ENCODE data around the gene SMTNL2.

Gene SMTNL2

DNA sequence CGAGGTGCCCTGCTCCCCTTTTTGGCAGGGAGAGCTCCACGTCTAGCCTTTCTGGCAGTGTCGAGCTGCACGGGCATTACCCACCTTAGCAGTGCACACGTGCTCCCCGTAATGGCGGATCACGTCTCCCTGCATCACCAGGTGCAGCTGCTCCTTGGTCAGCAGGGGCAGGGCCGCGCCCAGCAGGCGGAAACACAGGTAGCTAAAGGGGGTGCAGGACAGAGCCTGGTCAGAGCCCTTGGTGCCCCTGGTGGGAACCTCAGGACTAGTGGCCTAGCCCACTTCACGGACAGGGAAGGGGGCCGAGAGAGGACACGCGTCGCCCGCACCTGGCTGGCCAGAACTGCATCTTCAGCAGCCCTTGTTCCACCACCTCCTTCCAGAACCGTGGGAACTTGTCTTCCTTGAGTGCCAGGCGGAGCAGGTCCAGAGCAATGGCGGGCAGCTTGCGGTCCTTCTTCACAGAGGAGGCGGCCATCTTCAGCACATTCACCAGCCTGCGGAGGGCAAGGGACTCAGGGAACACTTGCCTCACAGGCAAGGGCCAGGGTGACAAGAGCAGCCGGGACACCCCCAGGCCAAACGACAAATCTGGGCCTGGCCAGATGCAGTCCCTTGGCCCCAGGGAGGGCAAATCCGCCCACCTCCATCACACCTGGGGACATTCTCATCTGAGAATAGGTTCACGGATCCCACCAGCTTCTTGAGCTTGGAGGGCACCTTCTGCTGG lies 32.4 kb upstream of the SMTNL2 start:
- H3K9me3 ChIP-seq (replicated peaks; ENCODE audit: insufficient read depth, low read length): no peaks in the 10 kb centered on the region
- no peaks in the 10 kb centered on the region for H3K27me3 ChIP-seq (replicated peaks; ENCODE audit: insufficient read depth, low read length)
- peaks cover 17% of the 10 kb centered on the region for H3K4me1 ChIP-seq (ENCODE audit: low read length)
- peaks cover 4% of the 10 kb centered on the region; the same call in 1 of the 2 replicates for H3F3A ChIP-seq (ENCODE audit: insufficient read depth, low read length)
- no peaks in the 10 kb centered on the region for H4K20me1 ChIP-seq (ENCODE audit: insufficient read depth, low read length)
- peaks cover 6% of the 10 kb centered on the region; the same call in 1 of the 2 replicates for H3K36me3 ChIP-seq (replicated peaks; ENCODE audit: insufficient read depth, low read length)
- peaks cover 47% of the 10 kb centered on the region for H3K79me2 ChIP-seq (ENCODE audit: low read length)
- H3K9ac ChIP-seq (ENCODE audit: low read length): no peak overlapping the region
- no peak overlapping the region for H2AFZ ChIP-seq (ENCODE audit: low read length)
- H3K4me3 ChIP-seq (ENCODE audit: low read length): no peak overlapping the region
- H3K9me2 ChIP-seq (replicated peaks; ENCODE audit: insufficient read depth, low read length): no peaks in the 10 kb centered on the region
- no peak for DNase-seq
- no peak for TF ChIP-seq EZH2 (optimal IDR thresholded peaks at IDR 0.05; ENCODE audit: low read depth, low read length)
- TF ChIP-seq EZH2phosphoT487 (IDR thresholded peaks at IDR 0.05; ENCODE audit: low read length): no peak
- TF ChIP-seq, protein P1, sequence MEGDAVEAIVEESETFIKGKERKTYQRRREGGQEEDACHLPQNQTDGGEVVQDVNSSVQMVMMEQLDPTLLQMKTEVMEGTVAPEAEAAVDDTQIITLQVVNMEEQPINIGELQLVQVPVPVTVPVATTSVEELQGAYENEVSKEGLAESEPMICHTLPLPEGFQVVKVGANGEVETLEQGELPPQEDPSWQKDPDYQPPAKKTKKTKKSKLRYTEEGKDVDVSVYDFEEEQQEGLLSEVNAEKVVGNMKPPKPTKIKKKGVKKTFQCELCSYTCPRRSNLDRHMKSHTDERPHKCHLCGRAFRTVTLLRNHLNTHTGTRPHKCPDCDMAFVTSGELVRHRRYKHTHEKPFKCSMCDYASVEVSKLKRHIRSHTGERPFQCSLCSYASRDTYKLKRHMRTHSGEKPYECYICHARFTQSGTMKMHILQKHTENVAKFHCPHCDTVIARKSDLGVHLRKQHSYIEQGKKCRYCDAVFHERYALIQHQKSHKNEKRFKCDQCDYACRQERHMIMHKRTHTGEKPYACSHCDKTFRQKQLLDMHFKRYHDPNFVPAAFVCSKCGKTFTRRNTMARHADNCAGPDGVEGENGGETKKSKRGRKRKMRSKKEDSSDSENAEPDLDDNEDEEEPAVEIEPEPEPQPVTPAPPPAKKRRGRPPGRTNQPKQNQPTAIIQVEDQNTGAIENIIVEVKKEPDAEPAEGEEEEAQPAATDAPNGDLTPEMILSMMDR (IDR thresholded peaks at IDR 0.05; ENCODE audit: low read length): no peak
- H3K27ac ChIP-seq (ENCODE audit: low read length): no peak overlapping the region
- H3K4me2 ChIP-seq (ENCODE audit: low read depth, low read length): no peak overlapping the region

DNA sequence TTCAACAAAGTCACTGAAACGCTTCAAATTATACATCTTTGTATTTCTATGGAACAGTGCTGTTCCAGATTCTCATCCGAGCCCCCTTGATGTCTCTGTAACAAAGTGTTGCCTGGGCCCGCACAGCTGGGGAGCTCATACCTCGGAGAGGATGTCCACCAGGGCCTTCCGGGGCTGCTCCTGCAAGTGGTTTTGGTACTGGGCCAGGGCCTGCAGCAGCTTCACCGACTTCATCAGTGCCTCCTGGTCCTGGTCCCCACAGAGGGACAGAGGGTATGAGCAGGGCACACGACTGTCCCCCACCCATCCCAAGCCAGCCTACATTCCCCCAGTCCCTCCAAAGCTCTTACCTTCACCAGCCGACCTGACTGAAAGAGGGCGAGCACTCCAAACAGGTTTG lies 30.7 kb upstream of the SMTNL2 start:
- Histone ChIP-seq H3K27me3 (replicated peaks; ENCODE audit: insufficient read depth, low read length) (no peaks in the 10 kb centered on the region), H4K20me1 (ENCODE audit: insufficient read depth, low read length) (no peaks in the 10 kb centered on the region), H2AFZ (ENCODE audit: low read length) (no peak overlapping the region), H3K79me2 (ENCODE audit: low read length) (peaks cover 47% of the 10 kb centered on the region), H3K4me3 (ENCODE audit: low read length) (peak overlapping the region; percentile 93), H3K27ac (ENCODE audit: low read length) (no peak overlapping the region), H3K4me2 (ENCODE audit: low read depth, low read length) (peak overlapping the region; percentile 99), H3K4me1 (ENCODE audit: low read length) (peaks cover 17% of the 10 kb centered on the region), H3K9ac (ENCODE audit: low read length) (peak overlapping the region; percentile 85; the same call in 1 of the 2 replicates), H3F3A (ENCODE audit: insufficient read depth, low read length) (peaks cover 4% of the 10 kb centered on the region; the same call in 1 of the 2 replicates), H3K9me3 (replicated peaks; ENCODE audit: insufficient read depth, low read length) (no peaks in the 10 kb centered on the region), H3K36me3 (replicated peaks; ENCODE audit: insufficient read depth, low read length) (peaks cover 6% of the 10 kb centered on the region; the same call in 1 of the 2 replicates), H3K9me2 (replicated peaks; ENCODE audit: insufficient read depth, low read length) (no peaks in the 10 kb centered on the region)
- TF ChIP-seq EZH2 (optimal IDR thresholded peaks at IDR 0.05; ENCODE audit: low read depth, low read length) (no peak), EZH2phosphoT487 (IDR thresholded peaks at IDR 0.05; ENCODE audit: low read length) (no peak)
- TF ChIP-seq, protein P1 (IDR thresholded peaks at IDR 0.05; ENCODE audit: low read length): no peak
- DNase-seq: peak; percentile 3

DNA sequence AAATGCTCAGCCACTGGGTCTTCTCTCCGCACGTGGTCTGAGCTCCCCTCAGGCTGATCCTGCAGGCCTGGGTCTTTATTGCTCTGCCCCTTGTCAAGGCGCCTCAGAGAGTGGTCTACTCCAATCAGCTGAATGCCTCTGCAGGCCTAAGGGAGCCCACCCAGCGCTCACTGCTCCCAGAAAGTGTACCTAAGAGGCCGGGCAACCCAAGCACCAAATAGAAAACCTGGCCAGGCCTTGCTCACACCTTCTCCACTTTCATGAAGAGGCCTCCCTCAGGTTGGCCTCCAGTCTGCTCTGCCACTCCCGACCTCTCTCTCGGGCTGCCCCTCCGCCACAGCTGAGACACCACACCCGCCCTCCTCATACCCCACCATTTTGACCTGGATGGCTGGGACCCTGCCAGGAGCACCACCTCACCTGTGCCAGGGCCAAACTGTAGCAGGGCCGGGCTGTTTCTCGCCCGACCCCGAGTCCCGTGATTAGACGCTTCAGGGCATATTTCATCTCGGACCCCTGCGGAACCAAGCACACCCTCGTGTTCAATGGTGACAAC lies 29.8 kb upstream of the SMTNL2 start:
- Histone ChIP-seq H3K9ac (ENCODE audit: low read length) (peak overlapping the region; percentile 85), H3K36me3 (replicated peaks; ENCODE audit: insufficient read depth, low read length) (peaks cover 6% of the 10 kb centered on the region; the same call in 1 of the 2 replicates)

More for the DNA sequence above, 29.8 kb upstream of the SMTNL2 start:
- Histone ChIP-seq H3K4me2 (ENCODE audit: low read depth, low read length) (peak overlapping the region; percentile 99), H4K20me1 (ENCODE audit: insufficient read depth, low read length) (no peaks in the 10 kb centered on the region), H2AFZ (ENCODE audit: low read length) (peak overlapping the region; percentile 75), H3K4me3 (ENCODE audit: low read length) (peak overlapping the region; percentile 93), H3K27ac (ENCODE audit: low read length) (peak overlapping the region; percentile 25; the same call in 1 of the 2 replicates), H3K4me1 (ENCODE audit: low read length) (peaks cover 17% of the 10 kb centered on the region), H3K27me3 (replicated peaks; ENCODE audit: insufficient read depth, low read length) (no peaks in the 10 kb centered on the region), H3K9me2 (replicated peaks; ENCODE audit: insufficient read depth, low read length) (no peaks in the 10 kb centered on the region), H3K79me2 (ENCODE audit: low read length) (peaks cover 47% of the 10 kb centered on the region), H3K9me3 (replicated peaks; ENCODE audit: insufficient read depth, low read length) (no peaks in the 10 kb centered on the region), H3F3A (ENCODE audit: insufficient read depth, low read length) (peaks cover 4% of the 10 kb centered on the region; the same call in 1 of the 2 replicates)
- TF ChIP-seq, protein P1 (IDR thresholded peaks at IDR 0.05; ENCODE audit: low read length): no peak
- no peak for DNase-seq

Data from MM.1S (cell line).